Activated CD8-positive, alpha-beta memory T cell treated with anti-CD3 and anti-CD28 coated beads, Interleukin-2, amount 50 U/mL, for 4 hours (primary cell): ENCODE results near the gene PCF11.
"Not testable (repeated sequence)": the region's sequence is repeated elsewhere in the genome, so short reads cannot be mapped to it uniquely, and the experiment has no call there.

Source experiments
- DNase-seq: peaks from one replicate; pipeline ENCODE4 v3.0.0-alpha.2; 2020

PCF11 gene

DNA sequence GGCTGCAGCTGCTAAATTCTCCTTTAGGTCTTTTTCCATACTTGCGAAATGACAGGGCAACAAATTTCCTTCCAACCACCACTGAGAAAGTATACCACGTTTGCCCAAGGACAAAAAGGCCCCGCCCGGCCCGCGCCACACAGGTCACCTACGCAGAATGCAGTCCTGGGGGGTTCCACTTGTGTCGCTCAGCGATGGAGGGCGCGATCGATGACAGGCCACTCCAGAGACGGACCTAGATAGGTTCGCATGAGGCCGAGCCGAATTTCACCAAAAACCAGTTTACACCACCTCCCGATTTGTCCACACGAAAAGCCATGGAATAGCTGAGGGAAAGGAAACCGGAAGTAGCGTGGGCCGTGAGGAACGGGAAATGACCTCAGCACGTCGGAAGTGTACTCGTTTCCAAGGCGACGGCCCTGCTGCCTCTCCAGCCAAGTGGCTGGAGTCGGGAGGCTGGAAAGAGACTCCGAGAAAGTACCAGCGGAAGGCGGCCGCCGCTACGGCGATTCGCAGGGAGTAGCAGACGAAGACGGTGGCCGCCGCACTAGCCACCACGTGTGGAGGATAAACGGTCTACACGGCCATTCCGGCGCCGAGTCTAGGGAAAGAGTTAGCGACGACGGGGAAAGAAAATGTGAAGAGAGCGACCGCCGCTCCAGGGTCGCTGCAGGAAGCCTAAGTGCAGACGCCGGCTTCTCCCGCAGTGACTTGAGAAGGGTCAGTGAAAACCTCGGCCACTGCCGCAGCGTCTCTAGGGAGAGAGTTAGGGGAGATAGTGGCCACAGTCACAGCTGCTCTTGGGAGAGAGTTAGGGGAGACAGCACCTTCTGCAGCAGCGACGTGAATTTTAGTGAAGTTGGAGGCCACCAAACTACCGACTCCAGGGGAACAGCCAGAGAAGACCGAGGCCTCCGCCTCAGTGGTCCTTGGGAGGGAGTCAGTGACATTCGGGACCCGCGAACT, 36.7 kb downstream of the PCF11 start, which contains the start of gene ANKRD42:
ANKRD42 (plus strand) TSS at position 398 of the 966 bp plus-strand sequence. CDS start 959 bp downstream, outside the sequence.
- peak; percentile 80 for DNase-seq

DNA sequence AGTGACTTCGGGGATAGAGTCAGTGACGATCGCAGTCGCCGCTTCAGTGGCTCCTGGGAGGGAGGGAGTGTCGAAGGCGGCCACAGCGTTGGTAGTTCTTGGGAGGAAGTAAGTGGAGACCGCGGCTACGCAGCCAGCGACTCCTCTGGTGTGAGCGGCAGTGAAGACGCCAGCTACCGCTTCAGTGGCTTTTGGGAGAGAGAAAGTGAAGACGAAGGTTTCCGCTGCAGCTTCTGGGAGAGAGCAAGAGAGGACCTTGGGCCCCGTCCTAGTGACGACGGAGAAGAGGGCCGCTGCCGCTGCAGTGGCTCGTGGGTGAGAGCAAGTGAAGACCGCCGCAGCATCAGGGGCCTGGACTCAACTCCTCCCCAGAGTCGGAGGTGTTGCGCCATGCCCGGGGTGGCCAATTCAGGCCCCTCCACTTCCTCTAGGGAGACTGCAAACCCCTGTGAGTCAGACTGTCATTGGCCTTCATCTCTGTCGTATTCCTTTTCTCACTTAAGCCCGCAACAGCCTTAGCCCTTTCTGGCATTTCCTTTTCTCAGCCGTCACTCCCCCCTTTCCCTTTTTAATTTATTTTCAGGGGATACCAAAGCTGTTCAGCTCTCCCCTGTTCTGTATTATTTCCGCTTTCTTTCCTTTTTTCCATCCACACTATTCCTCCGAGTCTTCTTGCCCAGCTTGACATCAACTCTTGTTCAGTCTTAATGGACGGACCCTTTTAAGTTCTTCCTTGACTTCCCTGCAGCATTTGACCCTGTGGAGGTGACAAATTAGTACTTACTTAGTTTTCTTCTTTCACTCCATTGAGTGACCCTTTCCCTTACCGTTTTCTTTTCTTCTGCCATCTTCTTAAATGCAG, 37.6 kb downstream of the PCF11 start:
- DNase-seq, result peak; percentile 51

DNA sequence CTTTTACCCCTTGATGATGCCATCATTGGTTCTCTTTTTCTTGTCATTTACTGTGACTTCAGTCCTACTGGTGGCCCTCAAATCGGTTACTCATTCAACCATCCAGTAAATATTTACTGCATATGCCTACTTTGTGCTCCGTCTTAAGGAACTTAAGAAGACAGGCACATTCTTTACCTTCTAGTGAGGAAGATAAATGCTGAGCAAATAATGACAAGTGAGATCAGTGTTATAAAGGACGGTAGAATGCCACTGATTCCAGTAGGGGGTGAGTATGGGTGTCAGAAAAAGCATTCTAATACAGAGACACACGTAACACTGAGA, 38.2 kb downstream of the PCF11 start:
- DNase-seq, result no peak

DNA sequence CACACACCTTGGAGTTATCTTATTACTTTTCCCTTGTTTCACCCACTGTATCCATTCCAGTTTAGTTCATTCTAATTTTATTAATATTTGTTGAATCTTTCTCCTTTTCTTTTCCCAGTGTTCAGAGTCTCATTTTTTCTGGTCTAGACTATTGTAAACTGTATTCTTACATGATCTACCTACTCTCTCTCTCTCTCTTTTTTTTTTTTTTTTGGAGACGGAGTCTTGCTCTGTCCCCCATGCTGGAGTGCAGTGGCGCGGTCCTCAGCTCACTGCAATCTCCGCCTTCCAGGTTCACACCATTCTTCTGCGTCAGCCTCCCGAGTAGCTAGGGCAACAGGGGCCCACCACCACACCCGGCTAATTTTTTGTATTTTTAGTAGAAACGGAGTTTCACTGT, 38.7 kb downstream of the PCF11 start:
- DNase-seq, result no peak

DNA sequence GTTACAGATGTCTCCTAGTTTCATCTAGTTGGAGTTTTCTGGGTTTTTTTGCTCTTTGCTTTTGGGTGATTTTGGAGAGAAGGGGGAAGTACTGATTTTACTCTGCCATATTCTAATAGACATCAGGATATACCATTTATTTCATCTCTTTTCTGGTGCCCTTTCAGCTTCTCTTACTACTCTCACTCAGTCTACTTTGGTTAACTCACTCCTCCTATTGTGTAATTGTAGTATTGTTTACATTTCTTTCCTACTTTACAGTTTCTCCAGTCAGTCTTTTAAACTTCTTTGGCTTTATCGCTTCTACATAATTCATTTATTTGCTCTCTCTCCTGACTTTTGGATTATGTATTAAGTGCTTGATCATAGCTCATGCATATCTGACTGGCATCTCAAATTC, 43.1 kb downstream of the PCF11 start:
- no peak for DNase-seq

DNA sequence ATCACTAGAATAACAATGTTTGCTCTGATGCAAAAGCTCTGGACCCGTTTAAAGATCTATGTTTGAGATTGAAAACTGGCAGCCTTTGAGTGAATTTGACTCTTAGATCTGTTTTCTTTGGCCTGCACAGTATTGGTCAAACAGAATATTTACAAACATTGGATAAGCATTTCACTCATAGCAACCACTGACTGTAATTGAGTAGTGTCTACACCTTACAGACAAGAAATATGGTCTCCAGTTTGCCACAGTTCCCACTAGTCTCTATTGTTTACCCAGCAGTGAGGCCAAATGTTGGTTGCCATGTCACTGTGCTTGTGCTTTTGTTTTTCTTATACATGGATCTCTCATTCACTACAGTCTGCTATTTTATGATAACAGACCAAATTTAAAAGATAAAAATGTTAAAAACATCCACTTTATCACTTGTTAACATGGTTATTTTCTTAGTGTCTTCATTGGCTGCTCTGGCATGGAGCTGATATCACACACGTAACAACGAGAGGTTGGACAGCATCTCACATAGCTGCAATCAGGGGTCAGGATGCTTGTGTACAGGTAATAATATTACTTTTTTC, 48.8 kb downstream of the PCF11 start:
- no peak for DNase-seq

DNA sequence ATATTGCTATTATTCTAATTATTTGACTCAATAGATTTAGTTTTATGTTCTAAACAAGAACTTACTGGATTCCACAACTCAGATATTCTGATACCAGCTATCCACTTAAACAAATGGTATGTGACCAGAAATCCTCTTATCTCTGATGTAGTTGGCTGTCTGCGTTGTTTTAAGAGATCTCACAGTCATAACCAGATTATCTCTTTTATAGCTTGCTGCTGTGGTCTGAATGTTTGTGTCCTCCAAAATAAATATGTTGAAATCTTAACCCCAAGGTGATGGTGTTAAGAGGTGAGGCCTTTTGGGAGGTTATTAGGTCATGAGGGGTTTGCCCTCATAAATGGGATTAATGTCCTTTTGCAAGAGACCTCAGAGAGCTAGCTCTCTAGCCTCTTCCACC, 49.3 kb downstream of the PCF11 start:
- no peak for DNase-seq

DNA sequence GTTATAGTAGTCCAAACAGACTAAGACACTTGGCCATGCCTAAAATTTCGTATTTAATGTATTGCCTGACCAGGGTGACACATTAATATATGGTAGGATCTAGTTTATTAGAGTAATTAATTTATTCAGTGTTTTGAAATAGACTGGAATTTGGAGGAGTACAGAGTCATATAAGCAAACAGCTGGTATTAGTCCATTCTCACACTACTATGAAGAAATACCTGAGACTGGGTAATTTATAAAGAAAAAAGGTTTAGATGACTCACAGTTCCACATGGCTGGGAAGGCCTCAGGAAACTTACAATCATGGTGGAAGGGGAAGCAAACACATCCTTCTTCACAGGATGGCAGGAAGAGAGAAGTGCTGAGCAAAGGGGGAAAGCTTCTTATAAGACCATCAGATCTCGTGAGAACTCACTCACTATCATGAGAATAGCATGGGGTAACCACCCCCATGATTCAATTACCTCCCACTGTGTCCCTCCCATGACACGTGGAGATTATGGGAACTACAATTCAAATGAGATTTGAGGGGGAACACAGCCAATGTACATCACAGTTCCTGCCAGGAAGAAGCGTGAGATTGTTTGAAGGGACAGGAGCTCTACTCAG, 49.9 kb downstream of the PCF11 start:
- not testable (repeated sequence) for DNase-seq

DNA sequence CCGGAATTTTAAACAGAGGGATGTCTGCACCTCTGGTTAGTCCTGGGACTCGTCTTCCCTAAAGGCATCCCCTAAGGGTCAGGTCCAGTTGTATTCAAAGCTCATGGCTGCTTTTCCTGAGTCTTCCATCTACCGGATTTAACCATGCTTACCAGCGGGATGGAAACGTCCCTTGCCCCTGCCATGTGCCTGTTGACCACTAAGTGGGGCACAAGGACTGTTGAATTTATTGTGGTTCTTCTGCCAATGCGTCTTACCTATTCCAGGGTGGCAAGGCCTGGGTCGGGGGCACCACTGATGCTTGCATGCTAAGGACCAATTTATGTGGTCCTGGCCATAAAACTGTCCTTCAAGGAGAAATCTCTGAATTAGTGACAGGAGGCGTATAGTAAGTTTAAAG, 62.2 kb downstream of the PCF11 start:
- no peak for DNase-seq

DNA sequence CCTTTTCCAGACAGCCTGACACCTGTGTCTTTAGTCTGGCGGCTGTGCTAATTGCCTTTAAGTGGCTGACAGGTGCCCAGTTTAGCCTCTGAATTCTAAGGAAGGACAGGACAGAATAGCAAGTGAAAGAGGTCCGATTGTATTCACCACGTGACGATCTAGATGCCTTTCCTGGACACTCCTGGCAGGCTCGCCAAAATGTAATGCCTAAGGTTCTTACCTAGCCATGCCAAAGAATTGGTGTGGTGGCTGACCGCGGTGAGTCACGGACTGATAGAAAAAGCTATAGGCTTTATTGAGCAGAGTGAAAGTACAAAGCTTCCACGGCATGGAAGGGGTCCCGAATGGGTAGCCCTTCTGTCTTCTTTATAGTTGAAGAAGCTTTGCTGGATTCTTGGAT, 63.3 kb downstream of the PCF11 start:
- DNase-seq, result no peak

DNA sequence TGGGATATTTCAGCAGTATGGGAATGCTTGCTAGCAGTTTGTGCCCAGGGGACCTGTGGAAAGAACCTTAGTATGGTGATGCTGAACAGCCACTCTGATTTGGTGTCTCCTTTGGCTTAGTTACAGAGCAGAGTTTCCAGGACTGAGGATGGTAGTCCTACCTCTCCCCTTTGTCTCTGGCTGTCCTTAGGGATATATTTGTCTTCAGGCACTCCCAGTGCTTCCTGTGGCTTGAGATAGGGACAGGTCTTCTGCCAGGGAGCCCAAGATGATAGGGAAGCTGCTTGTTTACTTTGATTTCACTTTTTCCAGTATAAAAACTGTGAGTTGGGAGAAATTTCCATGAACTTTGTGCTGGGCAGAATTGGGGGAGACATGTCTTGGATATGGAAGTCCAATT, 64.8 kb downstream of the PCF11 start:
- DNase-seq, result no peak

DNA sequence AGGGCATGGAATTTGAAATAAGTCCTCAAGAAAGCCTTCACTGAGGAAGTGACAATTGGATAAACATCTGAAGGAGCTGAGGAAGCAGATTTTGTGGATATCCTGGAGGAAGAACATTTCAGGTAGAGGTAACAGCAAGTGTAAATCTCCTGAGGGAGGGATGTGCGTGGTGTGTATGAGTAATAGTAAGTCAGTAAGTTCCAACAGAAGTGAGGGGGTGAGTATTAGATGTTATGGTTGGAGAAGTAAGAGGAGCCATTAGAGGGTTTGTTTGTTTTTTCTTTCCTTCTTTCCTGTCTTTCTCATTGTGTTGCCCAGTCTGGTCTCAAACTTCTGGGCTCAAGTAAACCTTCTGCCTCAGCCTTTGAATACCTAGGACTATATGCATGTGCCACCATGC, 65.6 kb downstream of the PCF11 start:
- no peak for DNase-seq

DNA sequence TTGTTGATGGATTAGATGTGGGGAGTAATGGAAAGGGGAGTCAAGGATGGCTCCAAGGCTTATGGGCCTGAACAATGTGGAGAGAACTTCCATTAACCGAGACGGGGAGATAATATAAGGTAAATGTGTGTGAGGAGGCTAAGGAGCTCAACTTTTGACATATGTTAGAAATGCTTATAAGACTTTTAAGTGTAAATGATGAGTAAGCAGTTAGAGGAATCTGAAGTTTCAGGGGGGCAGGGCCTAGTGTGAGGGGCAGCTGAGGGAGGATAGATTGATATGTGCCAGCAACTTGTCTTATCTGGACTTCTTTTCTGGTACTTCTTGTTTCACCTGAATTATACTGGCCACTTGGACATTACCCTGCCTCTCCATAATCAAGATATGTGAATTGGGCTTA, 66.5 kb downstream of the PCF11 start:
- DNase-seq, result no peak

DNA sequence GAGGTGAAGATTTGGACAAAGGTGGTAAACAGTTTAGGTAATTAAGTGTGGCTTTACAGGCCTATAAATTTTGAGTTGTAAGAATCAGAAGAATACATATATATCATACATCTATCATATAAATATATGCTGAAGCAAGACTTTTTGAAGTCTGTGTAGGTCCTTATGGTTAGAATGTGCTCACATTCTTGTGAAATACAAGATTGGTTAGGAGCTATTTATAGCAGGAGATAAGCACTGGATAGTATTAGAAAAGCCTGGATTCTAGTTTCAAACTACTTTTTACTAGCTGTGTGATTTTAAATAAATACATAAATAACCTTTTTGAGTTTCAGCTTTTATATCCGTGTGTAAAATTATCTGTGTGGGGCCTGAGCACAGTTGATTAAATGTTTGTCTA, 78.9 kb downstream of the PCF11 start:
- no peak for DNase-seq
